Inflammatory macrophage treated with lipopolysaccharide for 4 hours (primary cell): ENCODE results near the gene PXMP4.

Experiments used
- DNase-seq: peaks from one replicate; pipeline ENCODE4 v3.0.0-alpha.2; 2020

PXMP4 gene

GRCh38 chr20:33681288-33681687, 38.8 kb downstream of the PXMP4 start:
- DNase-seq: no peak

- DNase-seq: no peak
Observed at GRCh38 chr20:33680686-33681085, 39.4 kb downstream of the PXMP4 start.

- DNase-seq: no peak
Observed at GRCh38 chr20:33679758-33680485, 40.2 kb downstream of the PXMP4 start.

- no peak for DNase-seq
Observed at GRCh38 chr20:33677991-33678702, 42.0 kb downstream of the PXMP4 start.

- no peak for DNase-seq
Observed at GRCh38 chr20:33676652-33677645, 43.2 kb downstream of the PXMP4 start.

- DNase-seq: no peak
Observed at GRCh38 chr20:33676121-33676520, 44.0 kb downstream of the PXMP4 start.

- no peak for DNase-seq
Observed at GRCh38 chr20:33675136-33675959, 44.8 kb downstream of the PXMP4 start.

- peak; percentile 66 for DNase-seq
Observed at GRCh38 chr20:33674294-33675135, 45.6 kb downstream of the PXMP4 start, which contains the start of gene NECAB3. Gene NECAB3, minus strand, starts transcription at chr20:33674428. Its CDS starts 76 bp downstream, at chr20:33674352.

GRCh38 chr20:33673410-33674293, 46.5 kb downstream of the PXMP4 start:
- no peak for DNase-seq

GRCh38 chr20:33673114-33673409, 47.0 kb downstream of the PXMP4 start:
- no peak for DNase-seq

GRCh38 chr20:33672426-33673113, 47.5 kb downstream of the PXMP4 start:
- no peak for DNase-seq

- DNase-seq: no peak
Observed at GRCh38 chr20:33671573-33672288, 48.4 kb downstream of the PXMP4 start.

GRCh38 chr20:33670715-33671499, 49.2 kb downstream of the PXMP4 start:
- DNase-seq: no peak

- no peak for DNase-seq
Observed at GRCh38 chr20:33669873-33670640, 50.1 kb downstream of the PXMP4 start.

- no peak for DNase-seq
Observed at GRCh38 chr20:33669224-33669623, 50.9 kb downstream of the PXMP4 start.

GRCh38 chr20:33668466-33669155, 51.5 kb downstream of the PXMP4 start:
- no peak for DNase-seq
